ENCODE results near the gene NCL.

NCL gene

DNA sequence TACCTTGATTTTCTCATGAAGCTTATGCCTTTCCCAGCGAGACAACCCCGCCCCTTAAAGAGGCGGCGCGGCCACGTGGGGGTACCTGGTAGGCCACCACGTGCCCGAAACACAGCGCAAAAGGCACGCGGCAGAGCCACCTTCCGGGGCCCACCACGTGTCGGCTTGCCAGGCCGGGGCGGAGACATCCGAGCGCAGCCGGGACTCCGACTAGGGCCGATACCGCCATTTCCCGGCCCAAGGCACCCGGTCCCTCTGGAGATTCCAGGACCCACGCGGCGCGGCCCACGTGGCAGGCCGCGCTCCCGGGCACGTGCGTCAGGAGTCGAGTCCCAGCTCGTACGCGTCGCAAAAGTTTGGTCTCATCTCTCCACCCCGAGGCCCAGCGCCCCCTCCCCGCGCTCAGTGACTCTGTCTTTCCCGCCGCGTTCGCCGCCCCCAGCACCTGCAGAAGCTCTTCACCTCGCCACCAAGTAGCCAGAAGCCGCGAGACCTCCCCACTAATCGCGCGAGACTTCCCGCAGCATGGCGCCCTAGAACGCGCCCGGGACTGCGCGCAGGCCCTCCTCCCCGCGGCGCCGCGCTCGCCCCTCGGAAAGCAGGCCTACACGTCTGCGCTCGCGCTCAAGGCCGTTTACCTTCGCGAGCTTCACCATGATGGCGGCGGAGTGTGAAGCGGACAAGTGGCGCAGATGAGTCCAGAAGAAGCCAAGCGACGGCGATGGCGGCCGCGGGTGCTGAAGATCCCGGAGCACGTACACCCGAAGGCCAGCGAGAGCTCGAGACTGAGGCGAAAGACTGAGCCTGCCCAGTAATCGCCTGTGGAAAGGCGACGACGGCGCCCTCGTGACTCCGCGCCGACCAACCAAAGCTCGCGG lies at the start of gene NCL:
Gene NCL (minus strand): TSS at position 787 of the 878 bp plus-strand sequence. CDS start 131 bp downstream, at position 656.
- peak within 1 kb of the TSS; percentile 100 for H3K4me3 ChIP-seq (ENCODE audit: low read depth, low read length)
- H3K27me3 ChIP-seq (ENCODE audit: insufficient read depth, low read length) = no peaks in the 10 kb centered on the region
- peaks cover 19% of the 10 kb centered on the region for H3K4me1 ChIP-seq (ENCODE audit: control insufficient read depth, insufficient read depth, low read length, unreplicated experiment)
- peaks cover 54% of the 10 kb centered on the region for H3K79me2 ChIP-seq (ENCODE audit: control insufficient read depth, insufficient read depth, low read length, unreplicated experiment)
- H2AFZ ChIP-seq (ENCODE audit: low read length, unreplicated experiment) = peak within 1 kb of the TSS; percentile 43
- H3K27ac ChIP-seq (ENCODE audit: low read depth, low read length) = peak within 1 kb of the TSS; percentile 92
- H3K36me3 ChIP-seq (ENCODE audit: insufficient read depth, low read length) = peaks cover 40% of the 10 kb centered on the region

GRCh38 chr2:231513746-231514224 lies 49.5 kb upstream of the NCL start:
- Histone ChIP-seq H3K79me2 (ENCODE audit: control insufficient read depth, insufficient read depth, low read length, unreplicated experiment) (peaks cover 12% of the 10 kb centered on the region), H3K27me3 (ENCODE audit: insufficient read depth, low read length) (no peaks in the 10 kb centered on the region), H3K36me3 (ENCODE audit: insufficient read depth, low read length) (no peaks in the 10 kb centered on the region), H3K27ac (ENCODE audit: low read depth, low read length) (peak overlapping the region; percentile 55), H2AFZ (ENCODE audit: low read length, unreplicated experiment) (peak overlapping the region; percentile 62), H3K4me1 (ENCODE audit: control insufficient read depth, insufficient read depth, low read length, unreplicated experiment) (peaks cover 13% of the 10 kb centered on the region), H3K4me3 (ENCODE audit: low read depth, low read length) (peak overlapping the region; percentile 91)

GRCh38 chr2:231512222-231512621 lies 47.9 kb upstream of the NCL start:
- H2AFZ ChIP-seq (ENCODE audit: low read length, unreplicated experiment) = no peak overlapping the region
- no peaks in the 10 kb centered on the region for H3K36me3 ChIP-seq (ENCODE audit: insufficient read depth, low read length)
- H3K27me3 ChIP-seq (ENCODE audit: insufficient read depth, low read length) = no peaks in the 10 kb centered on the region
- H3K4me1 ChIP-seq (ENCODE audit: control insufficient read depth, insufficient read depth, low read length, unreplicated experiment) = peaks cover 13% of the 10 kb centered on the region
- H3K4me3 ChIP-seq (ENCODE audit: low read depth, low read length) = no peak overlapping the region
- no peak overlapping the region for H3K27ac ChIP-seq (ENCODE audit: low read depth, low read length)
- peaks cover 12% of the 10 kb centered on the region for H3K79me2 ChIP-seq (ENCODE audit: control insufficient read depth, insufficient read depth, low read length, unreplicated experiment)

DNA sequence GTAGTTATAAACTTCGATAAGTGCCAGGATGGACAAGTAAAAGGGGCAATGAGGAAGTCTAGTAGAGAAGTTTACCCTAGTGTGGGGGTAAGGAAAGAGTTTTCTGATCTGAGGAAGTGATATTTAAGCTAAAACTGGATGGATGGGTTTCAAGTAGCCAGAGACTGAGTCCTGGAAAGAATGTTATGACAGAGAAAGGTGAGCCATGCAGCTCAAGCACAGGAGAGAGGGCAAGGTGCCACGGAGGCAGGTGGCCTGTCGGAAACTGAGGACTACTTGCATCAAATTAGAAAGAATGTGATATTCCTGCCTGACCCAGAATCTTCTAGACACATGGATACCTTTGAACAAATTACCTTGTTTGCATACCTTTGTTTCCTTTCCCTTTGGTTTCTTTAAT lies 39.5 kb upstream of the NCL start:
- Histone ChIP-seq H2AFZ (ENCODE audit: low read length, unreplicated experiment) (no peak overlapping the region), H3K4me3 (ENCODE audit: low read depth, low read length) (no peak overlapping the region), H3K4me1 (ENCODE audit: control insufficient read depth, insufficient read depth, low read length, unreplicated experiment) (no peaks in the 10 kb centered on the region), H3K27me3 (ENCODE audit: insufficient read depth, low read length) (no peaks in the 10 kb centered on the region), H3K27ac (ENCODE audit: low read depth, low read length) (no peak overlapping the region), H3K36me3 (ENCODE audit: insufficient read depth, low read length) (peaks cover 12% of the 10 kb centered on the region; the same call in 1 of the 2 replicates), H3K79me2 (ENCODE audit: control insufficient read depth, insufficient read depth, low read length, unreplicated experiment) (no peaks in the 10 kb centered on the region)

GRCh38 chr2:231502596-231502995 lies 38.3 kb upstream of the NCL start:
- no peaks in the 10 kb centered on the region for H3K4me1 ChIP-seq (ENCODE audit: control insufficient read depth, insufficient read depth, low read length, unreplicated experiment)
- no peak overlapping the region for H2AFZ ChIP-seq (ENCODE audit: low read length, unreplicated experiment)
- no peaks in the 10 kb centered on the region for H3K79me2 ChIP-seq (ENCODE audit: control insufficient read depth, insufficient read depth, low read length, unreplicated experiment)
- peaks cover 12% of the 10 kb centered on the region; the same call in 1 of the 2 replicates for H3K36me3 ChIP-seq (ENCODE audit: insufficient read depth, low read length)
- H3K27ac ChIP-seq (ENCODE audit: low read depth, low read length) = no peak overlapping the region
- H3K4me3 ChIP-seq (ENCODE audit: low read depth, low read length) = no peak overlapping the region
- no peaks in the 10 kb centered on the region for H3K27me3 ChIP-seq (ENCODE audit: insufficient read depth, low read length)

DNA sequence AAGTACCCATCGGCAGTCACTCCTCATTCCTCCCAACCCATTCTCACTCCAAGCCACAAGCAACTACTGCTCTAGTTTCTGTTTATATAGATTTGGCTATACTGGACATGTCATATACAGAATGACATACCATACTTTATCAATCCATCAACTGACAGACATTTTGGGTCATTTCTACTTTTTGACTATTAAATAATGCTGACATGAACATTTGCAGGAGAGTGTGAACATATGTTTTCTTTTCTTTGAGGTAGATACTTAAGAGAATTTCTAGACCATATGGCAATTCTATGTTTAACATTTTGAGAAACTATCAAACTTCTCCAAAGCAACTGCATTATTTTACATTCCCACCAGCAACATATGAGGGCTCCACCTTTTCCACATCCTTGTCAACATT lies 33.4 kb upstream of the NCL start:
- Histone ChIP-seq H3K4me3 (ENCODE audit: low read depth, low read length) (no peak overlapping the region), H3K4me1 (ENCODE audit: control insufficient read depth, insufficient read depth, low read length, unreplicated experiment) (no peaks in the 10 kb centered on the region), H3K79me2 (ENCODE audit: control insufficient read depth, insufficient read depth, low read length, unreplicated experiment) (no peaks in the 10 kb centered on the region), H3K27ac (ENCODE audit: low read depth, low read length) (no peak overlapping the region), H2AFZ (ENCODE audit: low read length, unreplicated experiment) (no peak overlapping the region), H3K27me3 (ENCODE audit: insufficient read depth, low read length) (no peaks in the 10 kb centered on the region), H3K36me3 (ENCODE audit: insufficient read depth, low read length) (peaks cover 5% of the 10 kb centered on the region; the same call in 1 of the 2 replicates)

DNA sequence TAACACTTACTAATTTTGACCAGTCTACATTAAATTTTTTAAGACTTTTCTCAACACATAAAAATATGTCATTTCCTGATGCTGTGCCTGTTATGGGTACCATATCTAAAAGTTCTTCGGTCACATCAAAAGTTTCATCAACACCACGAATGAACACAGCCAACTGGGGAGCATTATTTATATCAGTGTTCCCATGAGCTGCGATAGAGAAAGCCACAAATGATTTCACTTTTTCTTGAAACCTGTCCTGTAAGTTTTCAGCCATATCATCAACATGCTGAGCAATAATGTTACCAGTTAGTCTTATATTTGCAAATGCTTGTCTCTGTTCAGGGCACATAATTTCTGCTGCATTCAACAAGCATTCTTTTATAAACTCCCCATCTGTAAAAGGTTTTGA lies 30.4 kb upstream of the NCL start:
- Histone ChIP-seq H3K27me3 (ENCODE audit: insufficient read depth, low read length) (no peaks in the 10 kb centered on the region), H3K36me3 (ENCODE audit: insufficient read depth, low read length) (no peaks in the 10 kb centered on the region), H2AFZ (ENCODE audit: low read length, unreplicated experiment) (no peak overlapping the region), H3K4me1 (ENCODE audit: control insufficient read depth, insufficient read depth, low read length, unreplicated experiment) (no peaks in the 10 kb centered on the region), H3K27ac (ENCODE audit: low read depth, low read length) (no peak overlapping the region), H3K79me2 (ENCODE audit: control insufficient read depth, insufficient read depth, low read length, unreplicated experiment) (no peaks in the 10 kb centered on the region), H3K4me3 (ENCODE audit: low read depth, low read length) (no peak overlapping the region)

DNA sequence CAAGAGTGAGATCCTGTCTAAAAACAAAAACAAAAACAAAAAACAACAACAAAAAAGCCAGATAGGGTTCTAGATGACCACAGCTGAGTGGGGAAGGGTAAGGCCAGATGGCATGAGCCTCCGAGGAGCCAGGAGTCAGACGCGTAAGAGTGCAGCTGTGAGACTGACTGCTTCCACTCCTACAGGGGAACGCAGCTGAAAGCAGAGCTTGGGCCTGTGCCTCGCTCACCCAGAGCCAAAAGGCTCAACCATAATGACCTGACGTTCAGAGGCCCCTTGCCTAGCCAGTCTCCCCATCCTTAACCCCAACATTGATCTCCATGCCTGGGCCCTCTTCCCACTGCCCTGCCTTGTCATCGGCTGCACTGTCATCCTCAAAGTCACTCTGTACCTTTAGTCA lies 26.5 kb upstream of the NCL start:
- no peaks in the 10 kb centered on the region for H3K36me3 ChIP-seq (ENCODE audit: insufficient read depth, low read length)
- H3K79me2 ChIP-seq (ENCODE audit: control insufficient read depth, insufficient read depth, low read length, unreplicated experiment) = no peaks in the 10 kb centered on the region
- no peaks in the 10 kb centered on the region for H3K27me3 ChIP-seq (ENCODE audit: insufficient read depth, low read length)
- no peaks in the 10 kb centered on the region for H3K4me1 ChIP-seq (ENCODE audit: control insufficient read depth, insufficient read depth, low read length, unreplicated experiment)
- no peak overlapping the region for H3K27ac ChIP-seq (ENCODE audit: low read depth, low read length)
- H3K4me3 ChIP-seq (ENCODE audit: low read depth, low read length) = no peak overlapping the region
- H2AFZ ChIP-seq (ENCODE audit: low read length, unreplicated experiment) = no peak overlapping the region

DNA sequence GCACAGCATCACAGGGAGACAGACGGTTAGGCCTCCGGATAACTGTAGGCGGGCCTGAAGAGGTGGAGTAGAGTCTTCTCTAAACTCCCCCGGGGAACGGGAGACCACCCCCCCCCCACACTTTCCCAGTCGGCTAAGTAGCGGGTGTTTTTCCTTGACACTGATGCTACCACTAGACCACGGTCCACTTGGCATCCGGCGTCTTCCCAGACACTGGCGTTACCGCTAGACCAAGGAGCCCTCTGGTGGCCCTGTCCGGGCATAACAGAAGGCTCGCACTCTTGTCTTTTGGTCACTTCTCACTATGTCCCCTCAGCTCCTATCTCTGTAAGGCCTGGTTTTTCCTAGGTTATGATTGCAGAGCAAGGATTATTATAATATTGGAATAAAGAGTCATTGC lies 25.7 kb upstream of the NCL start:
- no peak overlapping the region for H3K27ac ChIP-seq (ENCODE audit: low read depth, low read length)
- H3K79me2 ChIP-seq (ENCODE audit: control insufficient read depth, insufficient read depth, low read length, unreplicated experiment) = no peaks in the 10 kb centered on the region
- H3K36me3 ChIP-seq (ENCODE audit: insufficient read depth, low read length) = no peaks in the 10 kb centered on the region
- no peak overlapping the region for H3K4me3 ChIP-seq (ENCODE audit: low read depth, low read length)
- H3K4me1 ChIP-seq (ENCODE audit: control insufficient read depth, insufficient read depth, low read length, unreplicated experiment) = no peaks in the 10 kb centered on the region
- no peaks in the 10 kb centered on the region for H3K27me3 ChIP-seq (ENCODE audit: insufficient read depth, low read length)
- no peak overlapping the region for H2AFZ ChIP-seq (ENCODE audit: low read length, unreplicated experiment)

GRCh38 chr2:231488331-231488730 lies 24.0 kb upstream of the NCL start:
- H3K27ac ChIP-seq (ENCODE audit: low read depth, low read length) = no peak overlapping the region
- H3K36me3 ChIP-seq (ENCODE audit: insufficient read depth, low read length) = no peaks in the 10 kb centered on the region
- H3K4me3 ChIP-seq (ENCODE audit: low read depth, low read length) = no peak overlapping the region
- no peak overlapping the region for H2AFZ ChIP-seq (ENCODE audit: low read length, unreplicated experiment)
- H3K27me3 ChIP-seq (ENCODE audit: insufficient read depth, low read length) = no peaks in the 10 kb centered on the region
- H3K4me1 ChIP-seq (ENCODE audit: control insufficient read depth, insufficient read depth, low read length, unreplicated experiment) = no peaks in the 10 kb centered on the region
- no peaks in the 10 kb centered on the region for H3K79me2 ChIP-seq (ENCODE audit: control insufficient read depth, insufficient read depth, low read length, unreplicated experiment)

Measured in ACC112 (cell line).